Measurements from ENCODE around the gene KCTD15.

The KCTD15 gene

GRCh38 chr19:33859016-33859415 lies 62.3 kb downstream of the KCTD15 start:
- no peak overlapping the region for H2AK5ac ChIP-seq (ENCODE audit: low read length, severe bottlenecking)
- no peak for DNase-seq
- no peak overlapping the region for H2BK120ac ChIP-seq (ENCODE audit: low read depth, low read length)
- H3K4me2 ChIP-seq (ENCODE audit: low read length, poor library complexity, severe bottlenecking): no peak overlapping the region
- no peaks in the 10 kb centered on the region for H3K79me1 ChIP-seq (replicated peaks; ENCODE audit: low read length, poor library complexity, severe bottlenecking)
- H3K14ac ChIP-seq (ENCODE audit: low read length in 2 of 2): no peak overlapping the region
- H3K23ac ChIP-seq (ENCODE audit: low read length in 2 of 2): no peak overlapping the region
- H3K36me3 ChIP-seq (ENCODE audit: control insufficient read depth in 1 of 2, insufficient read depth in 2 of 2, low read depth in 1 of 2, low read length in 2 of 2): no peaks in the 10 kb centered on the region
- H3K9ac ChIP-seq (ENCODE audit: low read length): no peak overlapping the region
- H3K9me3 ChIP-seq (ENCODE audit: control insufficient read depth, low read length): no peaks in the 10 kb centered on the region
- H3K27me3 ChIP-seq (ENCODE audit: control insufficient read depth in 1 of 2, insufficient read depth in 1 of 2, low read length in 2 of 2): peaks cover 0 to 3% of the 10 kb centered on the region in 2 experiments
- 95% methylated on average over 17 of the region's 17 CpGs for WGBS
- no peak overlapping the region for H3K27ac ChIP-seq (ENCODE audit: low read length, poor library complexity, severe bottlenecking)
- H4K8ac ChIP-seq (ENCODE audit: low read length): no peak overlapping the region
- no peak overlapping the region for H3K18ac ChIP-seq (ENCODE audit: low read depth in 1 of 2, low read length in 2 of 2)
- no peaks in the 10 kb centered on the region for H3K4me1 ChIP-seq (ENCODE audit: control insufficient read depth, insufficient read depth, low read depth, low read length)
- no peak overlapping the region for H2BK5ac ChIP-seq (ENCODE audit: low read depth, low read length, poor library complexity, severe bottlenecking)
- H2BK15ac ChIP-seq (ENCODE audit: low read depth, poor library complexity, severe bottlenecking): no peak overlapping the region
- no peak overlapping the region for H4K91ac ChIP-seq (ENCODE audit: low read length)
- H3K4me3 ChIP-seq (ENCODE audit: insufficient read depth in 1 of 2, low read depth in 1 of 2, low read length in 2 of 2): no peak overlapping the region
- no peak overlapping the region for H2BK12ac ChIP-seq (ENCODE audit: low read length in 2 of 2)
- H2AFZ ChIP-seq (ENCODE audit: low read depth, low read length): no peak overlapping the region
- H3K4ac ChIP-seq (ENCODE audit: low read depth in 1 of 2, low read length in 2 of 2): no peak overlapping the region

GRCh38 chr19:33860312-33861090 lies 63.8 kb downstream of the KCTD15 start:
- Histone ChIP-seq H3K4me1 (ENCODE audit: control insufficient read depth, insufficient read depth, low read depth, low read length) (no peaks in the 10 kb centered on the region), H4K8ac (ENCODE audit: low read length) (no peak overlapping the region), H2BK15ac (ENCODE audit: low read depth, poor library complexity, severe bottlenecking) (no peak overlapping the region), H3K9ac (ENCODE audit: low read length) (no peak overlapping the region), H3K9me3 (ENCODE audit: control insufficient read depth, low read length) (no peaks in the 10 kb centered on the region), H2AFZ (ENCODE audit: low read depth, low read length) (no peak overlapping the region), H3K4me3 (ENCODE audit: insufficient read depth in 1 of 2, low read depth in 1 of 2, low read length in 2 of 2) (no peak overlapping the region), H2BK120ac (ENCODE audit: low read depth, low read length) (no peak overlapping the region), H3K36me3 (ENCODE audit: control insufficient read depth in 1 of 2, insufficient read depth in 2 of 2, low read depth in 1 of 2, low read length in 2 of 2) (no peaks in the 10 kb centered on the region), H3K27me3 (ENCODE audit: control insufficient read depth in 1 of 2, insufficient read depth in 1 of 2, low read length in 2 of 2) (peaks cover 0 to 7% of the 10 kb centered on the region in 2 experiments), H4K91ac (ENCODE audit: low read length) (no peak overlapping the region), H3K23ac (ENCODE audit: low read length in 2 of 2) (no peak overlapping the region), H3K79me1 (replicated peaks; ENCODE audit: low read length, poor library complexity, severe bottlenecking) (no peaks in the 10 kb centered on the region), H3K4ac (ENCODE audit: low read depth in 1 of 2, low read length in 2 of 2) (no peak overlapping the region), H3K4me2 (ENCODE audit: low read length, poor library complexity, severe bottlenecking) (no peak overlapping the region), H3K14ac (ENCODE audit: low read length in 2 of 2) (no peak overlapping the region), H3K18ac (ENCODE audit: low read depth in 1 of 2, low read length in 2 of 2) (no peak overlapping the region), H3K27ac (ENCODE audit: low read length, poor library complexity, severe bottlenecking) (no peak overlapping the region), H2AK5ac (ENCODE audit: low read length, severe bottlenecking) (no peak overlapping the region), H2BK12ac (ENCODE audit: low read length in 2 of 2) (no peak overlapping the region), H2BK5ac (ENCODE audit: low read depth, low read length, poor library complexity, severe bottlenecking) (no peak overlapping the region)
- 94% methylated on average over 9 of the region's 10 CpGs for WGBS
- DNase-seq: no peak

- H3K4me1 ChIP-seq (ENCODE audit: control insufficient read depth, insufficient read depth, low read depth, low read length): no peaks in the 10 kb centered on the region
- H4K91ac ChIP-seq (ENCODE audit: low read length): no peak overlapping the region
- H2BK5ac ChIP-seq (ENCODE audit: low read depth, low read length, poor library complexity, severe bottlenecking): no peak overlapping the region
- no peak overlapping the region for H2BK12ac ChIP-seq (ENCODE audit: low read length in 2 of 2)
- H3K9me3 ChIP-seq (ENCODE audit: control insufficient read depth, low read length): no peaks in the 10 kb centered on the region
- H3K27ac ChIP-seq (ENCODE audit: low read length, poor library complexity, severe bottlenecking): no peak overlapping the region
- no peak overlapping the region for H3K14ac ChIP-seq (ENCODE audit: low read length in 2 of 2)
- DNase-seq: no peak
- no peak overlapping the region for H2AFZ ChIP-seq (ENCODE audit: low read depth, low read length)
- no peaks in the 10 kb centered on the region for H3K79me1 ChIP-seq (replicated peaks; ENCODE audit: low read length, poor library complexity, severe bottlenecking)
- H3K18ac ChIP-seq (ENCODE audit: low read depth in 1 of 2, low read length in 2 of 2): no peak overlapping the region
- H3K4ac ChIP-seq (ENCODE audit: low read depth in 1 of 2, low read length in 2 of 2): no peak overlapping the region
- no peak overlapping the region for H2BK15ac ChIP-seq (ENCODE audit: low read depth, poor library complexity, severe bottlenecking)
- no peak overlapping the region for H2AK5ac ChIP-seq (ENCODE audit: low read length, severe bottlenecking)
- no peak overlapping the region for H3K4me3 ChIP-seq (ENCODE audit: insufficient read depth in 1 of 2, low read depth in 1 of 2, low read length in 2 of 2)
- H3K36me3 ChIP-seq (ENCODE audit: control insufficient read depth in 1 of 2, insufficient read depth in 2 of 2, low read depth in 1 of 2, low read length in 2 of 2): no peaks in the 10 kb centered on the region
- no peak overlapping the region for H3K4me2 ChIP-seq (ENCODE audit: low read length, poor library complexity, severe bottlenecking)
- whole genome bisulfite sequencing: 91% methylated on average over 3 of the region's 3 CpGs
- no peak overlapping the region for H4K8ac ChIP-seq (ENCODE audit: low read length)
- no peak overlapping the region for H3K9ac ChIP-seq (ENCODE audit: low read length)
- H3K27me3 ChIP-seq (ENCODE audit: control insufficient read depth in 1 of 2, insufficient read depth in 1 of 2, low read length in 2 of 2): peaks cover 0 to 16% of the 10 kb centered on the region in 2 experiments
- H2BK120ac ChIP-seq (ENCODE audit: low read depth, low read length): no peak overlapping the region
- H3K23ac ChIP-seq (ENCODE audit: low read length in 2 of 2): no peak overlapping the region
Observed at GRCh38 chr19:33861950-33862349, 65.3 kb downstream of the KCTD15 start.

GRCh38 chr19:33862981-33863380 lies 66.3 kb downstream of the KCTD15 start:
- H3K36me3 ChIP-seq (ENCODE audit: control insufficient read depth in 1 of 2, insufficient read depth in 2 of 2, low read depth in 1 of 2, low read length in 2 of 2): no peaks in the 10 kb centered on the region
- 23% methylated on average over 3 of the region's 4 CpGs for WGBS
- no peak overlapping the region for H2AK5ac ChIP-seq (ENCODE audit: low read length, severe bottlenecking)
- H3K4ac ChIP-seq (ENCODE audit: low read depth in 1 of 2, low read length in 2 of 2): no peak overlapping the region
- no peak overlapping the region for H3K27ac ChIP-seq (ENCODE audit: low read length, poor library complexity, severe bottlenecking)
- H3K79me1 ChIP-seq (replicated peaks; ENCODE audit: low read length, poor library complexity, severe bottlenecking): no peaks in the 10 kb centered on the region
- H3K4me1 ChIP-seq (ENCODE audit: control insufficient read depth, insufficient read depth, low read depth, low read length): no peaks in the 10 kb centered on the region
- peaks cover 0 to 19% of the 10 kb centered on the region in 2 experiments for H3K27me3 ChIP-seq (ENCODE audit: control insufficient read depth in 1 of 2, insufficient read depth in 1 of 2, low read length in 2 of 2)
- no peak overlapping the region for H4K8ac ChIP-seq (ENCODE audit: low read length)
- H2BK12ac ChIP-seq (ENCODE audit: low read length in 2 of 2): no peak overlapping the region
- H2BK15ac ChIP-seq (ENCODE audit: low read depth, poor library complexity, severe bottlenecking): no peak overlapping the region
- no peak overlapping the region for H2AFZ ChIP-seq (ENCODE audit: low read depth, low read length)
- no peak overlapping the region for H3K23ac ChIP-seq (ENCODE audit: low read length in 2 of 2)
- no peak overlapping the region for H4K91ac ChIP-seq (ENCODE audit: low read length)
- no peak for DNase-seq
- H3K9ac ChIP-seq (ENCODE audit: low read length): no peak overlapping the region
- H3K4me3 ChIP-seq (ENCODE audit: insufficient read depth in 1 of 2, low read depth in 1 of 2, low read length in 2 of 2): no peak overlapping the region
- H2BK5ac ChIP-seq (ENCODE audit: low read depth, low read length, poor library complexity, severe bottlenecking): no peak overlapping the region
- H3K4me2 ChIP-seq (ENCODE audit: low read length, poor library complexity, severe bottlenecking): no peak overlapping the region
- H3K14ac ChIP-seq (ENCODE audit: low read length in 2 of 2): no peak overlapping the region
- no peaks in the 10 kb centered on the region for H3K9me3 ChIP-seq (ENCODE audit: control insufficient read depth, low read length)
- no peak overlapping the region for H3K18ac ChIP-seq (ENCODE audit: low read depth in 1 of 2, low read length in 2 of 2)
- H2BK120ac ChIP-seq (ENCODE audit: low read depth, low read length): no peak overlapping the region

Measured in mesenchymal stem cell (in vitro differentiated cells and primary cell).